Thoracic aorta (tissue), 2 donors: ENCODE data around the gene FTSJ3. TPM values are rescaled to one million over a fixed set of nuclear protein-coding genes. Genes with fewer than 3 reads are reported as not detected.
"Not testable (repeated sequence)": the region's sequence is repeated elsewhere in the genome, so short reads cannot be mapped to it uniquely, and the experiment has no call there.

ENCODE experiments used
- ATAC-seq: fragments of 150-250 bp; one replicate; pipeline ENCODE4 v1.8.0; 2017; ENCODE audit warnings: low read depth; ENCODE audit not compliant: insufficient number of reproducible peaks, low FRiP score
- DNase-seq: peaks from one replicate; pipeline ENCODE4 v3.0.0-alpha.2; 2020; ENCODE audit warnings: low spot score
- H3K27ac ChIP-seq, 2 donors: fragments of 200-600 bp; sonication (generic); 1 replicate in 1 of 2; 2 replicates in 1 of 2; pipeline ENCODE4 v1.5.1; 2016; ENCODE audit warnings: mild to moderate bottlenecking in 2 of 2, moderate library complexity in 2 of 2
- H3K27me3 ChIP-seq: fragments of 200-600 bp; sonication (generic); replicated peaks from 2 replicates; pipeline ENCODE4 v1.6.0; 2016; ENCODE audit warnings: mild to moderate bottlenecking; ENCODE audit not compliant: insufficient read depth
- H3K36me3 ChIP-seq: fragments of 200-600 bp; sonication (generic); one replicate; pipeline ENCODE4 v1.5.1; 2016
- H3K4me1 ChIP-seq, 2 donors: fragments of 200-600 bp; sonication (generic); 1 replicate in 1 of 2; 2 replicates in 1 of 2; pipeline versions ENCODE4 v1.5.1 to v1.6.0; 2016; ENCODE audit warnings: low read depth in 2 of 2, mild to moderate bottlenecking in 1 of 2; ENCODE audit not compliant: control insufficient read depth in 1 of 2
- H3K4me3 ChIP-seq: fragments of 200-600 bp; sonication (generic); 2 replicates; pipeline ENCODE4 v1.5.1; 2016; ENCODE audit warnings: mild to moderate bottlenecking
- H3K9me3 ChIP-seq: fragments of 200-600 bp; sonication (generic); 2 replicates; pipeline ENCODE4 v1.5.1; 2016
- total RNA-seq, 2 donors: library from RNA; depleted of rRNA; stranded (reverse); fragments of >200 nt; gene quantifications; one replicate each; pipeline versions ENCODE4 v1.1.0 to v1.2.3, GENCODE V29; 2016
- TF ChIP-seq, protein P1 (sequence below): fragments of 200-600 bp; sonication (generic); IDR thresholded peaks from one replicate; pipeline ENCODE4 v1.5.1; 2019; ENCODE audit warnings: antibody characterized with exemption

The FTSJ3 gene
- total RNA-seq, 2 donors from 2014 or later, result 38.2 to 52.9 TPM

DNA sequence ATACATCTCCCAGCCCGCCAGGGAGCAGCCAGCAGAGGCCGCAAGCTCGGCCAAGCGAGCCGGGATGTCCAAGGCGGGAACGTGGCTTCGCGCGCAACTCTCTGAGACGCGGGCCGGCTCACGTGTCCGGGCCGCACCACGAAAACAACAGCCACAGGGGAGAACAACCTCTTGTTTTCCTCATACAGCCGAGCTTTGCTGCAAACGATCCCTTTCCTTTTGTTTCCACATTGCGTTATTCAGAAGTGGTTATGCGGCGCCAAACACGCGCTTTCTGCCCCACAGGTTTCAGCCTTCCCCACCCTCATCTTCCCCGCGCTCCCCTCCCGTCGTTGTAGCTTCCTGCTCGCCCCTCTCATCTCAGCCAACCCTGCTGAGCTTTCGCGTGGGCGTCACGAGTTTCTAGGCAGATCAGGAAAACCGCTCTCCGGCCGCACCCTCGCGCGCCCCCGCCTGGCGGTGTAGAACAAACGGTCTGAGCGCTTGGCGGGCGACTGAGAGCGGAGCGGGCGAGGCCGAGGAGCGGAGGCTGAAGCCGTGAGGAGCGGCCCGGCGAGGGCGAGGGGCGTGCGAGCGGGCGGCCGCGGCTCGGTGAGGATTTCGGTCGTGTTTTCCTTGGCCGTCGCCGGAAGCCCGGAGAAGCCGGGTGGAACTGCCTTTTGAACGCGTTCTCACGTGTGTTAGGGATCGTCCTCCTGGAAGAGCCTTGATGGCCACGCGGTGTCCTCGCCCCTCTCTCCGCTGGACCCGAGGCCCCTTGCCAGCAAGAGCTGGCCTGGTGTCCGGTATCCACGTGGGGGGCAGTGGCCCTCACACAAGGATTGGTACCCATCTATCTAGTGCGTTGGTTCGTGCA, 21.6 kb upstream of the FTSJ3 start:
- peak; percentile 95 for ATAC-seq
- H3K4me3 ChIP-seq, result peak overlapping the region; percentile 64

DNA sequence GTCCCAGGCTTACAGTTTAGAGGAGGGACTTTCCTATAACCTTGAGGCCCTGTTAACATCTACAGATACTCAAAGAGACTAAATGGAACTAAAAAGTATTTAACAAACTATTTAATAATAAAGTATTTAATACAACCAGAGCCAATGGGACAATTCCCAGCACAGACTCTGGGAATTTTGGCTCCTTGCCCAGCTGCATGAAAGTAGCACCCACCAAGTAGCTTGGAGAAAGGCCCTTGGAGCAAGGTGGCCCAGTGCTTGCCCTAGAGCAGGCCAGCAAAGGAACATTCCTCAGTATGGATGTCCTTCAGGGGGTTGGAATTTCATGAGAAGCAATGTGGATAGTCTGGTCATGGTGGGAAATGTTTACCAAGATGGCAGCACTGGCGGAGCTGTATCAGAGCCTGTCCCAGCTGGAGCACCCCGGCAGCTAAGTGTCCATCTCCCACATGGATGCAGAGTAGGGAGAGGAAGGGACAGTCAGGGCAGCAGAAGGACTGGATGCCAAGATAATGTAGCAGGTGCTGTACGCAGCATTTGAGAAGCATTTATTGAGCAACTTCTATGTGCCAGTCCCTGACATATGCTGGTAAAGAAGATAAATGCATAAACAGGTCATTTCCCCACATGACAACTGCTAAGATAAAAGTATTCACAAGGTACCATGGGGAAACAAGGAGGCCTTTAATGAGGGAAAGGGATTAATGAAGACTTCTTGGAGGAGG, 20.2 kb upstream of the FTSJ3 start:
- H3K27ac ChIP-seq, result no peak overlapping the region
- H3K4me1 ChIP-seq, result peaks cover 5 to 26% of the 10 kb centered on the region in 2 donors
- TF ChIP-seq, protein P1, sequence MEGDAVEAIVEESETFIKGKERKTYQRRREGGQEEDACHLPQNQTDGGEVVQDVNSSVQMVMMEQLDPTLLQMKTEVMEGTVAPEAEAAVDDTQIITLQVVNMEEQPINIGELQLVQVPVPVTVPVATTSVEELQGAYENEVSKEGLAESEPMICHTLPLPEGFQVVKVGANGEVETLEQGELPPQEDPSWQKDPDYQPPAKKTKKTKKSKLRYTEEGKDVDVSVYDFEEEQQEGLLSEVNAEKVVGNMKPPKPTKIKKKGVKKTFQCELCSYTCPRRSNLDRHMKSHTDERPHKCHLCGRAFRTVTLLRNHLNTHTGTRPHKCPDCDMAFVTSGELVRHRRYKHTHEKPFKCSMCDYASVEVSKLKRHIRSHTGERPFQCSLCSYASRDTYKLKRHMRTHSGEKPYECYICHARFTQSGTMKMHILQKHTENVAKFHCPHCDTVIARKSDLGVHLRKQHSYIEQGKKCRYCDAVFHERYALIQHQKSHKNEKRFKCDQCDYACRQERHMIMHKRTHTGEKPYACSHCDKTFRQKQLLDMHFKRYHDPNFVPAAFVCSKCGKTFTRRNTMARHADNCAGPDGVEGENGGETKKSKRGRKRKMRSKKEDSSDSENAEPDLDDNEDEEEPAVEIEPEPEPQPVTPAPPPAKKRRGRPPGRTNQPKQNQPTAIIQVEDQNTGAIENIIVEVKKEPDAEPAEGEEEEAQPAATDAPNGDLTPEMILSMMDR, result no peak
- H3K27me3 ChIP-seq, result no peaks in the 10 kb centered on the region
- H3K4me3 ChIP-seq, result no peak overlapping the region
- H3K36me3 ChIP-seq, result no peaks in the 10 kb centered on the region
- H3K9me3 ChIP-seq, result no peaks in the 10 kb centered on the region
- DNase-seq, result no peak
- ATAC-seq, result no peak

More for the DNA sequence above, 21.6 kb upstream of the FTSJ3 start:
- Histone ChIP-seq H3K4me1 (peaks cover 2 to 16% of the 10 kb centered on the region in 2 donors), H3K27ac (peak overlapping the region in 1 of 2 donors; percentile 15), H3K9me3 (no peaks in the 10 kb centered on the region), H3K36me3 (no peaks in the 10 kb centered on the region), H3K27me3 (no peaks in the 10 kb centered on the region)
- peak; percentile 90 for DNase-seq
- TF ChIP-seq, protein P1, result peak; percentile 66

DNA sequence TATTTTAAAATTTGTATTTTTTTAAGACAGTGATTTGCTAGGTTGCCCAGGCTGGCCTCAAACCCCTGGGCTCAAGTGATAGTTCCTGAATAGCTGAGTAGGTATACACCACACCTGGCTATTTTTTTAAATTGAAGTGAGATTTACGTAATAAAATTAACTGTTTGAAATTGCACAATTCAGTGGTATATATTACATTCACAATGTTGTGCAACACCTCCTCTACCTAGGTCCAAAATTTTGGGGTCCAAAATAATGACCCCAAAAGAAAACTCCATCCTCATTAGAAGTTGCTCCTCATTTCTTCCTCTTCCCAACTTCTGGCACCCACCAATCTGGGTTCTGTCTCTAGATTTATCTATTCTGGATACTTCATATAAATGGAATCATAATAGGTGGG, 18.0 kb upstream of the FTSJ3 start:
- Histone ChIP-seq H3K4me3 (no peak overlapping the region), H3K27me3 (no peaks in the 10 kb centered on the region), H3K36me3 (no peaks in the 10 kb centered on the region), H3K4me1 (peaks cover 13 to 37% of the 10 kb centered on the region in 2 donors), H3K27ac (no peak overlapping the region), H3K9me3 (no peaks in the 10 kb centered on the region)
- TF ChIP-seq, protein P1, result no peak
- DNase-seq (no peak), ATAC-seq (no peak)

DNA sequence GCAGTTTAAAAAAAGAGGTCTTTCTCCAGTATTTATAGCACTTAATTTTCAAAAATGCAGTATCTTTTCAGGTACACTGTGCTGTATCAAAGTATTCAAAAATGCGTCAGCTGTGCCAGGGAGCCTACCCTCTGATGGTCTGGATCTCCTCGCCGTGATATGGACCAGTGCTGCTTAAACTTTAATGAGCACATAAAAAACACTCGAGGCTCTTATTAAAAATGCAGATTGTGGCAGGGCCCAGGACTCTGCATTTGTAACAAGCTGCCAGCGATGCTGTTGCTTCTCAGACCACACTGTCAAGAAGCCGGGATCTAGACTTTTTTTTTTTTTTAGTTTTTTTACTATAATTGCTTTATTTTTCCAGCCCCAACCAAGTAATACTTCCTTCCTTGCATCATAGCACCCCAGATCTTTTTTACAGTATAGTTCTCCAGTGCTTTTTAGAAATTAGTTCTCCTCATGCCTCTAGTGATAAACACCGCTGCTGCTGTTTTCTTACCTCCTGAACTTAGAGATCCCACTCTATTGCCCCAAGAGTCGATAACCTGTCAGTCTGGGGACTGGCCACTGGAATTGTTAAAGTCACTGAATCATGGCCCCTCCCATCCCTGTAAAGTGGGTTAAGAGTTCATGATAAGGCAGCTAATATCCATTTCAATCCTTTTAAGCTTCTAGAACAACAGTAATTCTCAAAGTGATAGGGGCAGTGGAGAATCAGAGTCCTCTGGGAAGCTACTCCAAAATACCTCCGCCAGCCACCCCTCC, 16.6 kb upstream of the FTSJ3 start:
- H3K4me1 ChIP-seq, result peaks cover 27 to 46% of the 10 kb centered on the region in 2 donors
- no peak for DNase-seq
- ATAC-seq, result no peak
- H3K36me3 ChIP-seq, result no peaks in the 10 kb centered on the region
- peak overlapping the region; percentile 94 to 98 for H3K27ac ChIP-seq
- no peaks in the 10 kb centered on the region for H3K27me3 ChIP-seq
- no peaks in the 10 kb centered on the region for H3K9me3 ChIP-seq
- peak overlapping the region; percentile 95 for H3K4me3 ChIP-seq
- TF ChIP-seq, protein P1, result no peak

DNA sequence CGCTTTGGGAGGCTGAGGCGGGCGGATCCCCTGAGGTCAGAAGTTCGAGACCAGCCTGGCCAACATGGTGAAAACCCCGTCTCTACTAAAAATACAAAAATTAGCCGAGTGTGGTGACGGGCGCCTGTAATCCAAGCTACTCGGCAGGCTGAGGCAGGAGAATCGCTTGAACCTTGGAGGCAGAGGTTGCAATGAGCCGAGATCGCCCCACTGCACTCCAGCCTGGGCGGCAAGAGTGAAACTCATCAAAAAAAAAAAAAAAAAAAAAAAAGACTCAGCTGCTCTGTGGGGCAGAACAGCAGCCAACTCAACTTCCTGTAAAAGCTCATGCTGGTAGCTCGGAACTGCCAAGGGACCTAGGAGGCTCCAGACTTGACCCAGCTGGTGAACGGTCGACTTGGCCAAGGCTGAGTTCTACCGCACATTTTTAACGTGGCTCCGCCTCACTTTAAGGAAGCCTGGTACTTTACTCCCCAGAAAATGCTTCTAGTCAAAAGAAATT, 16.0 kb upstream of the FTSJ3 start:
- H3K36me3 ChIP-seq, ATAC-seq, H3K9me3 ChIP-seq, H3K27me3 ChIP-seq, DNase-seq: not testable (repeated sequence)
- Histone ChIP-seq H3K27ac (peak overlapping the region; percentile 94 to 98), H3K4me3 (peak overlapping the region; percentile 95), H3K4me1 (peaks cover 32 to 48% of the 10 kb centered on the region in 2 donors)
